ENCODE measurements around the gene XRCC5. TPM values are rescaled to one million over a fixed set of nuclear protein-coding genes. Genes with fewer than 3 reads are reported as not detected.

XRCC5 gene
- total and polyA plus RNA-seq, 3 donors from 2014 or later, result 132 to 145 (median 133) TPM

GRCh38 chr2:216229277-216229914, 120.2 kb downstream of the XRCC5 start:
- no peak overlapping the region for H3K4me3 ChIP-seq
- H3K4me1 ChIP-seq, result no peaks in the 10 kb centered on the region
- WGBS, 2 donors, result 88 to 93% methylated on average over 5 of the region's 5 CpGs
- no peak overlapping the region for H3K27ac ChIP-seq
- TF ChIP-seq POLR2A (IDR thresholded peaks at IDR 0.05) (no peak), CTCF (IDR thresholded peaks at IDR 0.05) (no peak)
- no peaks in the 10 kb centered on the region for H3K9me3 ChIP-seq
- H3K36me3 ChIP-seq (ENCODE audit: low read depth, missing control alignments), result no peaks in the 10 kb centered on the region
- intact Hi-C loops (cut with DNase I; ENCODE audit: low total_unique reads), result no loop called here
- DNase-seq, result no peak
- H3K27me3 ChIP-seq, result no peaks in the 10 kb centered on the region

GRCh38 chr2:216231867-216232266, 122.7 kb downstream of the XRCC5 start:
- no peak for DNase-seq
- H3K4me1 ChIP-seq, result no peaks in the 10 kb centered on the region
- intact Hi-C loops (cut with DNase I; ENCODE audit: low total_unique reads), result no loop called here
- H3K27ac ChIP-seq, result no peak overlapping the region
- no peak overlapping the region for H3K4me3 ChIP-seq
- TF ChIP-seq POLR2A (IDR thresholded peaks at IDR 0.05), result no peak
- TF ChIP-seq CTCF (IDR thresholded peaks at IDR 0.05), result no peak
- WGBS, 2 donors, result 0% methylated on average over 1 of the region's 1 CpG
- no peaks in the 10 kb centered on the region for H3K27me3 ChIP-seq
- no peaks in the 10 kb centered on the region for H3K9me3 ChIP-seq
- no peaks in the 10 kb centered on the region for H3K36me3 ChIP-seq (ENCODE audit: low read depth, missing control alignments)

- intact Hi-C loops (cut with DNase I; ENCODE audit: low total_unique reads), result no loop called here
- TF ChIP-seq POLR2A (IDR thresholded peaks at IDR 0.05) (no peak), CTCF (IDR thresholded peaks at IDR 0.05) (no peak)
- 91 to 100% methylated on average over 1 of the region's 1 CpG for WGBS, 2 donors
- H3K4me3 ChIP-seq, result no peak overlapping the region
- no peaks in the 10 kb centered on the region for H3K4me1 ChIP-seq
- no peak overlapping the region for H3K27ac ChIP-seq
- H3K36me3 ChIP-seq (ENCODE audit: low read depth, missing control alignments), result no peaks in the 10 kb centered on the region
- no peaks in the 10 kb centered on the region for H3K27me3 ChIP-seq
- no peak for DNase-seq
- H3K9me3 ChIP-seq, result no peaks in the 10 kb centered on the region
Measured at GRCh38 chr2:216232721-216233120, 123.6 kb downstream of the XRCC5 start.

GRCh38 chr2:216233281-216233995, 124.3 kb downstream of the XRCC5 start:
- Histone ChIP-seq H3K4me3 (no peak overlapping the region), H3K27ac (no peak overlapping the region), H3K36me3 (ENCODE audit: low read depth, missing control alignments) (no peaks in the 10 kb centered on the region), H3K4me1 (no peaks in the 10 kb centered on the region), H3K9me3 (no peaks in the 10 kb centered on the region), H3K27me3 (no peaks in the 10 kb centered on the region)
- TF ChIP-seq POLR2A (IDR thresholded peaks at IDR 0.05), result no peak
- no peak for TF ChIP-seq CTCF (IDR thresholded peaks at IDR 0.05)
- no peak for DNase-seq
- intact Hi-C loops (cut with DNase I; ENCODE audit: low total_unique reads), result no loop called here
- 86 to 89% methylated on average over 3 to 4 of the region's 4 CpGs for WGBS, 2 donors

Data from testis (tissue), 3 donors.